ENCODE results near the gene TLK1.

The TLK1 gene

DNA sequence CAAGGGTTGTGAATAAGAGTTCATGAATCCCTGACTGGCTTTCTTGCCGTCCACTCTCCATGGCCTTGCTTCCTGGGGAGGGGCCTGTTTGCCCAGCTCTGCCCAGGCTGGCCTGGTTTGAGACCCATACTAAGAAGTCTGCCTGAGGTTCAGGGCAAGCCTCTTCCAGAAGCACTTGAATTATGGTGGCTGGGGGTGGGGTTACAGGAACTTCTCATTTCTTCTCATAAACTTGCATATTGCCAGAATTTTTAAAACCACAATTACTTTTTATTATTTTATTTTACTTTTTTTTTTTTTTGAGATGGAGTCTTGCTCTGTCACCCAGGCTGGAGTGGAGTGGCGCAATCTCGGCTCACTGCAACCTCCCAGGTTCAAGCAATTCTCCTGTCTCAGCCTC lies 189.6 kb downstream of the TLK1 start:
- DNase-seq (ENCODE audit: low read depth) = no peak
- no peak overlapping the region for H3K4me3 ChIP-seq (ENCODE audit: low read depth, low read length)
- TF ChIP-seq, protein P1, sequence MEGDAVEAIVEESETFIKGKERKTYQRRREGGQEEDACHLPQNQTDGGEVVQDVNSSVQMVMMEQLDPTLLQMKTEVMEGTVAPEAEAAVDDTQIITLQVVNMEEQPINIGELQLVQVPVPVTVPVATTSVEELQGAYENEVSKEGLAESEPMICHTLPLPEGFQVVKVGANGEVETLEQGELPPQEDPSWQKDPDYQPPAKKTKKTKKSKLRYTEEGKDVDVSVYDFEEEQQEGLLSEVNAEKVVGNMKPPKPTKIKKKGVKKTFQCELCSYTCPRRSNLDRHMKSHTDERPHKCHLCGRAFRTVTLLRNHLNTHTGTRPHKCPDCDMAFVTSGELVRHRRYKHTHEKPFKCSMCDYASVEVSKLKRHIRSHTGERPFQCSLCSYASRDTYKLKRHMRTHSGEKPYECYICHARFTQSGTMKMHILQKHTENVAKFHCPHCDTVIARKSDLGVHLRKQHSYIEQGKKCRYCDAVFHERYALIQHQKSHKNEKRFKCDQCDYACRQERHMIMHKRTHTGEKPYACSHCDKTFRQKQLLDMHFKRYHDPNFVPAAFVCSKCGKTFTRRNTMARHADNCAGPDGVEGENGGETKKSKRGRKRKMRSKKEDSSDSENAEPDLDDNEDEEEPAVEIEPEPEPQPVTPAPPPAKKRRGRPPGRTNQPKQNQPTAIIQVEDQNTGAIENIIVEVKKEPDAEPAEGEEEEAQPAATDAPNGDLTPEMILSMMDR (IDR thresholded peaks at IDR 0.05; ENCODE audit: control insufficient read depth, extremely low read depth, insufficient read depth) = no peak

- TF ChIP-seq, protein P1 (IDR thresholded peaks at IDR 0.05; ENCODE audit: control insufficient read depth, extremely low read depth, insufficient read depth) = no peak
- H3K4me3 ChIP-seq (ENCODE audit: low read depth, low read length) = no peak overlapping the region
- DNase-seq (ENCODE audit: low read depth) = no peak
Observed at GRCh38 chr2:170969872-170970496, 190.7 kb downstream of the TLK1 start.

- TF ChIP-seq, protein P1 (IDR thresholded peaks at IDR 0.05; ENCODE audit: control insufficient read depth, extremely low read depth, insufficient read depth) = no peak
- DNase-seq (ENCODE audit: low read depth) = no peak
- no peak overlapping the region for H3K4me3 ChIP-seq (ENCODE audit: low read depth, low read length)
Observed at GRCh38 chr2:170969030-170969429, 191.7 kb downstream of the TLK1 start.

GRCh38 chr2:170968205-170969003 lies 192.3 kb downstream of the TLK1 start:
- TF ChIP-seq, protein P1 (IDR thresholded peaks at IDR 0.05; ENCODE audit: control insufficient read depth, extremely low read depth, insufficient read depth) = no peak
- no peak for DNase-seq (ENCODE audit: low read depth)
- H3K4me3 ChIP-seq (ENCODE audit: low read depth, low read length) = no peak overlapping the region

GRCh38 chr2:170967553-170967952 lies 193.1 kb downstream of the TLK1 start:
- H3K4me3 ChIP-seq (ENCODE audit: low read depth, low read length) = no peak overlapping the region
- TF ChIP-seq, protein P1 (IDR thresholded peaks at IDR 0.05; ENCODE audit: control insufficient read depth, extremely low read depth, insufficient read depth) = no peak
- DNase-seq (ENCODE audit: low read depth) = no peak

DNA sequence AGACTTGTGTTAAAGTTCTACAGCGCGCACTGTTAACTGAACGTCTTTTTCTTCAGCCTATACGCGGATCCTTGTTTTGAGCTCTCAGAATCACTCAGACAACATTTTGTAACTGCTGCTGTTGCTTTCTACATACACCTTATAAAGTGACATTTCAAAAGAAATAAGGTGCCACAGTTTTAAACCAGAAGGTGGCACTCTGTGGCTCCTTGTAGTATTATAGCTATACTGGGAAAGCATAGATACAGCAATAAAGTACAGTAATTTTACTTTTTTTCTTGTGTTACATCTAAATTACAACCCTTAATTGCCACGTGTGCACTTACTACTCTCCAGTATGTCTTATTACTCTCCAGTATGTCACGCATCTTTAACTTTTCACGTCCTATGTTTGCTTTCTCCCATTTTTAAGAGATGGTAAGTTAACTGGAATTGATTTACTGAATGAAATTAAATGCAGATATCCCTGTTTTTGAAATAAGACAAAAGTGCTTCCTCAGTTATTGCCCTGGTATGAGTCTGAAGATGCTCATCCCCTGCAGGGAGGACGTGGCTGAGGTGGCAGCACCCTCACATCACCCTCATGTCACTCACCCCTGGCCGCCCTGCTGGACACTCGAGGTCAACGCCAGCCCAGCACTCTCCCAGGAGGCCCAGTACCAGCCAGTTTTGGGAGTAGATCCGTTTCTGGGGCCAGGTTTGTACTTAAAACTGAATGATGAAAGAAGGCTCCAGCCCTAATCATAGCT lies 193.9 kb downstream of the TLK1 start:
- H3K4me3 ChIP-seq (ENCODE audit: low read depth, low read length) = no peak overlapping the region
- TF ChIP-seq, protein P1 (IDR thresholded peaks at IDR 0.05; ENCODE audit: control insufficient read depth, extremely low read depth, insufficient read depth) = peak; percentile 39
- no peak for DNase-seq (ENCODE audit: low read depth)

Measured in LNCaP clone FGC (cell line).